Fibroblast of lung (primary cell): ENCODE data around the gene LMX1A. TPM values are rescaled to one million over a fixed set of nuclear protein-coding genes. Genes with fewer than 3 reads are reported as not detected.

Source experiments
- DNase-seq, 2 donors: peaks; one replicate each; pipeline versions ENCODE4 v3.0.0 to v3.0.0-alpha.2; 2010; ENCODE audit warnings: low read depth in 2 of 2
- H2AFZ ChIP-seq: 2 replicates; pipeline ENCODE4 v1.5.1; 2012; ENCODE audit warnings: low read length, control low read depth, inconsistent platforms
- H3K27ac ChIP-seq: 2 replicates; pipeline ENCODE4 v1.5.1; 2011; ENCODE audit warnings: low read length, control low read depth; ENCODE audit not compliant: insufficient read depth
- H3K27me3 ChIP-seq: 2 replicates; pipeline ENCODE4 v1.5.1; 2011; ENCODE audit warnings: mild to moderate bottlenecking, low read length; ENCODE audit not compliant: control insufficient read depth, insufficient read depth
- H3K36me3 ChIP-seq: 2 replicates; pipeline ENCODE4 v1.5.1; 2011; ENCODE audit warnings: low read length; ENCODE audit not compliant: control insufficient read depth, insufficient read depth
- H3K4me1 ChIP-seq: 2 replicates; pipeline ENCODE4 v1.5.1; 2011; ENCODE audit warnings: low read length; ENCODE audit not compliant: control insufficient read depth, insufficient read depth; ENCODE audit errors: extremely low read depth
- H3K4me2 ChIP-seq: 2 replicates; pipeline ENCODE4 v1.5.1; 2011; ENCODE audit warnings: low read length, control low read depth; ENCODE audit not compliant: insufficient read depth; ENCODE audit errors: extremely low read depth
- H3K4me3 ChIP-seq, 4 experiments: fragments of 200-600 bp in 1 of 4; sonication (generic) in 1 of 4; replicated peaks in 1 of 4; 2 replicates each; pipeline ENCODE4 v1.5.1; 2011 to 2016; ENCODE audit warnings: low read length in 4 of 4, low read depth in 3 of 4, mild to moderate bottlenecking in 3 of 4, control low read depth in 2 of 4, inconsistent platforms in 1 of 4, mixed read lengths in 1 of 4; ENCODE audit not compliant: insufficient read depth in 1 of 4; ENCODE audit errors: control extremely low read depth in 1 of 4
- H3K79me2 ChIP-seq: 2 replicates; pipeline ENCODE4 v1.5.1; 2012; ENCODE audit warnings: mild to moderate bottlenecking, low read length, inconsistent platforms; ENCODE audit not compliant: control insufficient read depth, insufficient read depth
- H3K9ac ChIP-seq: 2 replicates; pipeline ENCODE4 v1.5.1; 2011; ENCODE audit warnings: mild to moderate bottlenecking, low read length, control low read depth; ENCODE audit not compliant: insufficient read depth
- H3K9me3 ChIP-seq: 2 replicates; pipeline ENCODE4 v1.5.1; 2012; ENCODE audit warnings: low read depth, low read length; ENCODE audit not compliant: control insufficient read depth, insufficient read depth
- H4K20me1 ChIP-seq: 2 replicates; pipeline ENCODE4 v1.5.1; 2011; ENCODE audit warnings: low read length; ENCODE audit not compliant: control insufficient read depth, insufficient read depth; ENCODE audit errors: extremely low read depth
- EZH2 ChIP-seq: IDR thresholded peaks from 2 replicates; pipeline ENCODE4 v1.5.1; 2012; ENCODE audit warnings: low read length, control low read depth, mild to moderate bottlenecking; ENCODE audit errors: missing control alignments
- polyA plus RNA-seq, 2 donors: library from polyadenylated mRNA; depleted of rRNA in 1 of 2; stranded (reverse) in 1 of 2; unstranded in 1 of 2; fragments of >200 nt; gene quantifications; 2 replicates each; pipeline ENCODE4 v1.2.1, GENCODE V29; 2011 to 2012; ENCODE audit warnings: missing spikeins in 1 of 2
- total RNA-seq: library from RNA; depleted of rRNA; stranded (reverse); fragments of >200 nt; gene quantifications from 2 replicates; pipeline ENCODE4 v1.2.1, GENCODE V29; 2014
- TF ChIP-seq, protein P1 (sequence below), 2 donors: IDR thresholded peaks in 1 of 2; conservative IDR thresholded peaks in 1 of 2; 1 replicate in 1 of 2; 2 replicates in 1 of 2; pipeline ENCODE4 v1.5.1; 2011 to 2012; ENCODE audit warnings: low read length in 2 of 2, control low read depth in 1 of 2, inconsistent platforms in 1 of 2, low read depth in 1 of 2, mild to moderate bottlenecking in 1 of 2

LMX1A gene
- total and polyA plus RNA-seq, 2 donors (not counting 1 experiment from before 2014, with no cell fraction given), result not detected

DNA sequence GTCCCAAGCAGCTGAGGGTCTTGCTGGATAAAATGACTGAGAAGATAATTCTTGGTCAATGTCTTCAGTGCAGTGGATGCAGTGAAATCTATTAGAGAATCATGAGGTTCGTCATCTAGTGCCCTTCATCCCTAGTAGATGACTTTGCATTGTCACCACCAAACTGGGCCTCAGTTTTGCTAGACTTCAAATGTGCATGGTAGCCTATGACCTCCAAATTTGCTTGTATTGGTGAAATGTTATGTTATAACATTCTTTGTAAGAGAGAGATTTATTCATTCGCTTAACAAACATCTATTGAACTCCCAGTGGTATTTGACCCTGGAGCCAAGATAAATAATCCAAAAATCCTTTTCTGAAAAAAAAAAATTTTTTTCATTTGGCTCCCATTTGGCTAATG is 183.8 kb downstream of the LMX1A start:
- Histone ChIP-seq H3K9ac (no peak overlapping the region), H3K27ac (no peak overlapping the region), H3K4me2 (no peak overlapping the region), H3K79me2 (no peaks in the 10 kb centered on the region), H3K4me3 (no peak overlapping the region), H4K20me1 (no peaks in the 10 kb centered on the region), H3K9me3 (no peaks in the 10 kb centered on the region), H2AFZ (no peak overlapping the region), H3K4me1 (no peaks in the 10 kb centered on the region), H3K36me3 (no peaks in the 10 kb centered on the region), H3K27me3 (no peaks in the 10 kb centered on the region)
- DNase-seq, result no peak
- TF ChIP-seq EZH2, result no peak
- TF ChIP-seq, protein P1, sequence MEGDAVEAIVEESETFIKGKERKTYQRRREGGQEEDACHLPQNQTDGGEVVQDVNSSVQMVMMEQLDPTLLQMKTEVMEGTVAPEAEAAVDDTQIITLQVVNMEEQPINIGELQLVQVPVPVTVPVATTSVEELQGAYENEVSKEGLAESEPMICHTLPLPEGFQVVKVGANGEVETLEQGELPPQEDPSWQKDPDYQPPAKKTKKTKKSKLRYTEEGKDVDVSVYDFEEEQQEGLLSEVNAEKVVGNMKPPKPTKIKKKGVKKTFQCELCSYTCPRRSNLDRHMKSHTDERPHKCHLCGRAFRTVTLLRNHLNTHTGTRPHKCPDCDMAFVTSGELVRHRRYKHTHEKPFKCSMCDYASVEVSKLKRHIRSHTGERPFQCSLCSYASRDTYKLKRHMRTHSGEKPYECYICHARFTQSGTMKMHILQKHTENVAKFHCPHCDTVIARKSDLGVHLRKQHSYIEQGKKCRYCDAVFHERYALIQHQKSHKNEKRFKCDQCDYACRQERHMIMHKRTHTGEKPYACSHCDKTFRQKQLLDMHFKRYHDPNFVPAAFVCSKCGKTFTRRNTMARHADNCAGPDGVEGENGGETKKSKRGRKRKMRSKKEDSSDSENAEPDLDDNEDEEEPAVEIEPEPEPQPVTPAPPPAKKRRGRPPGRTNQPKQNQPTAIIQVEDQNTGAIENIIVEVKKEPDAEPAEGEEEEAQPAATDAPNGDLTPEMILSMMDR (conservative IDR thresholded peaks at IDR 0.05 in 1 of 2, IDR thresholded peaks at IDR 0.05 in 1 of 2; ENCODE audit: low read depth in 1 of 2, low read length in 2 of 2), result no peak

DNA sequence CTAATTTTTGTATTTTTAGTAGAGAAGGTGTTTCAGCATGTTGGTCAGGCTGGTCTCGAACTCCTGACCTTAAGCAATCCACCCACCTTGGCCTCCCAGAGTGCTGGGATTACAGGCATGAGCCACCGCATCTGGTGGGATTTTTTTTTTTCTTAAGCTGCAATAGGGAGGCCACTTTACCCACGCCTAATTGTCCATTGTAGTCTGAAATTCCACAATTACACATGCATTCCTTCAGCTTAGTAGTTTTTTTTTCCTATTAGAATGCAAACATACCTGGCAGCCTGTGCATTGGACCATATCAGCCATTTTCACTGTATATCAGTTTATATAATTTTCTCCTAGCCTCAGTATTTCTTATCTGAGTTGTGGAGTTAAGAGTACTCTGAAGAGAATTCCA is 186.8 kb downstream of the LMX1A start:
- no peaks in the 10 kb centered on the region for H3K9me3 ChIP-seq
- no peaks in the 10 kb centered on the region for H3K79me2 ChIP-seq
- no peak overlapping the region for H3K4me3 ChIP-seq
- no peak overlapping the region for H3K4me2 ChIP-seq
- no peak overlapping the region for H3K9ac ChIP-seq
- H3K4me1 ChIP-seq, result no peaks in the 10 kb centered on the region
- H3K27me3 ChIP-seq, result no peaks in the 10 kb centered on the region
- no peak for DNase-seq
- H3K27ac ChIP-seq, result no peak overlapping the region
- no peak for TF ChIP-seq EZH2
- H2AFZ ChIP-seq, result no peak overlapping the region
- H3K36me3 ChIP-seq, result no peaks in the 10 kb centered on the region
- H4K20me1 ChIP-seq, result no peaks in the 10 kb centered on the region

DNA sequence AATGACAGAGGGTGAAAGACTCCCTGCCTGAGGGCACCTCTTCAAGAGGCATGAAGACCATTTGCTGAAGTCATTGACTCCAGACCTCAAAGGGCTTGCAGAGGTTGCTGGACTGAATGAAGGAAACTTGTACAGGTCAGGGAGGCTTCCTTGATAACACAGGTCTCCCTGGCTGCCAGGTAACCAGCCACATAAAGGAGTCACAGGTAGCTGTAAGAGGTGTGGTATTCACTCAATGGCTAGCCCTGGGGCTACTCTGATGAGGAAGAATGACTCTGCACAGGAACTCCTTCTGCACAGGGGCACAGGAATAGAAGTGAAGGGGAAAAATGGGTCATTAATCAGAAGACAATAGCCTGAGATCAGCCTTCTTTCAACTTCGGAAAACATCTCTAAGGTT is 187.5 kb downstream of the LMX1A start:
- Histone ChIP-seq H3K4me1 (no peaks in the 10 kb centered on the region), H3K4me3 (no peak overlapping the region), H4K20me1 (no peaks in the 10 kb centered on the region), H3K79me2 (no peaks in the 10 kb centered on the region), H3K9me3 (no peaks in the 10 kb centered on the region), H3K4me2 (no peak overlapping the region), H3K27ac (no peak overlapping the region), H3K27me3 (no peaks in the 10 kb centered on the region), H2AFZ (no peak overlapping the region), H3K9ac (no peak overlapping the region), H3K36me3 (no peaks in the 10 kb centered on the region)
- DNase-seq, result no peak
- TF ChIP-seq, protein P1 (conservative IDR thresholded peaks at IDR 0.05 in 1 of 2, IDR thresholded peaks at IDR 0.05 in 1 of 2; ENCODE audit: low read depth in 1 of 2, low read length in 2 of 2), result no peak
- no peak for TF ChIP-seq EZH2
